Neural progenitor cell (in vitro differentiated cells): ENCODE data around the gene ITPK1.

Experiments
- EZH2 ChIP-seq: fragments of 200-600 bp; sonication (generic); IDR thresholded peaks from 2 replicates; pipeline ENCODE4 v1.6.1; 2017; ENCODE audit warnings: antibody characterized with exemption, mild to moderate bottlenecking, moderate library complexity
- EZH2phosphoT487 ChIP-seq: fragments of 200-600 bp; sonication (generic); IDR thresholded peaks from 2 replicates; pipeline ENCODE4 v1.6.1; 2017; ENCODE audit warnings: antibody characterized with exemption
- TF ChIP-seq, protein P1 (sequence below): fragments of 200-600 bp; sonication (generic); IDR thresholded peaks from 2 replicates; pipeline ENCODE4 v1.5.1; 2017; ENCODE audit warnings: antibody characterized with exemption, mild to moderate bottlenecking

- TF ChIP-seq, protein P1, sequence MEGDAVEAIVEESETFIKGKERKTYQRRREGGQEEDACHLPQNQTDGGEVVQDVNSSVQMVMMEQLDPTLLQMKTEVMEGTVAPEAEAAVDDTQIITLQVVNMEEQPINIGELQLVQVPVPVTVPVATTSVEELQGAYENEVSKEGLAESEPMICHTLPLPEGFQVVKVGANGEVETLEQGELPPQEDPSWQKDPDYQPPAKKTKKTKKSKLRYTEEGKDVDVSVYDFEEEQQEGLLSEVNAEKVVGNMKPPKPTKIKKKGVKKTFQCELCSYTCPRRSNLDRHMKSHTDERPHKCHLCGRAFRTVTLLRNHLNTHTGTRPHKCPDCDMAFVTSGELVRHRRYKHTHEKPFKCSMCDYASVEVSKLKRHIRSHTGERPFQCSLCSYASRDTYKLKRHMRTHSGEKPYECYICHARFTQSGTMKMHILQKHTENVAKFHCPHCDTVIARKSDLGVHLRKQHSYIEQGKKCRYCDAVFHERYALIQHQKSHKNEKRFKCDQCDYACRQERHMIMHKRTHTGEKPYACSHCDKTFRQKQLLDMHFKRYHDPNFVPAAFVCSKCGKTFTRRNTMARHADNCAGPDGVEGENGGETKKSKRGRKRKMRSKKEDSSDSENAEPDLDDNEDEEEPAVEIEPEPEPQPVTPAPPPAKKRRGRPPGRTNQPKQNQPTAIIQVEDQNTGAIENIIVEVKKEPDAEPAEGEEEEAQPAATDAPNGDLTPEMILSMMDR = no peak
- TF ChIP-seq EZH2phosphoT487 (no peak), EZH2 (no peak)
These were observed 19.7 kb upstream of the ITPK1 start for GRCh38 chr14:93135399-93135798.
